Activated CD8-positive, alpha-beta memory T cell treated with anti-CD3 and anti-CD28 coated beads for 48 hours (primary cell): ENCODE measurements around the gene IGFBP2.
"Not testable (repeated sequence)": the region's sequence is repeated elsewhere in the genome, so short reads cannot be mapped to it uniquely, and the experiment has no call there.

Experiments
- DNase-seq, 3 experiments: peaks; one replicate each; pipeline ENCODE4 v3.0.0-alpha.2; 2020; ENCODE audit warnings: low read depth in 2 of 3, low spot score in 2 of 3

Gene IGFBP2

GRCh38 chr2:216632952-216633615 lies at the start of gene IGFBP2:
Gene IGFBP2, plus strand, starts transcription at chr2:216633420. Its CDS starts 104 bp downstream, at chr2:216633524.
- DNase-seq = peak; percentile 6 to 18 (median 17)

DNA sequence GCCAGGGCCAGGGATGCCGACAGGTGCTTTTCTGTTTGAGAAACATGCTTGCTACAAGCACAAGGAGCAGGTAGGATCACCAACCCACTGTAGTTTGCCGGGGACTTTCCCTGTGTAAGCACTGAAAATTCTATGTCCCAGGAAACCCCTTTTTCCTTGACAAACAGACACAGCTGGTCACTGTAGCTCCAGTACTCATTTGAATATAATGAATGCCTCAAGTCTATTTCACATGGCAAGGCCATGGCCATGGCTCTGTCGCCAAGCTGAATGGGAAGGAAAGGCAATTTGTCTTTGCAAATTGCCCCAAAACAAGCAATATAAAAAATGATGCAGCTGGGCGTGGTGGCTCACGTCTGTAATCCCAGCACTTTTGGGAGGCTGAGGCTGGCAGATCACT lies 49.6 kb upstream of the IGFBP2 start:
- DNase-seq = no peak

DNA sequence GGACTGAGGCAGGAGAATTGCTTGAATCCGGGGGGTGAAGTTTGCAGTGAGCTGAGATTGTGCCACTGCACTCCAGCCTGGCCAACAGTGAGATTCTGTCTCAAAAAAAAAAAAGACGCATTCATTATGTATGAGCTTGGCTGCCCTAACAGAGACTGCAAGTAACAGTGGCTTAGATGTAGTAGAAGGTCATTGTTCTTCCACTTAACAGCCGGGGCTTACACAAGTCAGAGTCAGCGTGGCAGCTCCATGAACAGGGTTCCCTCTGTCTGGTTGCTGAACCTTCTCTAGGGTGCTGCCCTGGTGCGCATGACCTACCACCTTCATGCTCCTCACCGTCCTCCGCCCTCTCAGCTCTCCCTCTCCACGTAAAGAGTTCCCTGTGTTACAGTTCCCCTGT lies 49.1 kb upstream of the IGFBP2 start:
- no peak for DNase-seq

DNA sequence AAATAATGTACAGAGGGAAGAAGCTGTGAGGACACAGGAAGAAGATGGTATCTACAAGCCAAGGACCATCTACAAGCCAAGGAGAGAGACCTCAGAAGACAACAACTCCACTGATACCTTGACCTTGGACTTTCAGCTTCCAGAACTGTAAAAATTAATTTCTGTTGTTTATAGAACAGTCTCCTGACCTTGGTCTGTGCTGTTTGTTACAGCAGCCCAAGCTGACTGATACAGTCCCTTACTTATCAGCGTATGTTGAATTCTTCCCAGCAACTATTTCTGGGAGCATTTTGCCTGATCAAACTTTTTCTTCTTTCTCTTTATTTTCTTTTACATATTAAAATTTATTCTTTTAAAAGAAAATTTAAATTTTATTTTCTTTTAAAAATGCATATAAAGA lies 47.8 kb upstream of the IGFBP2 start:
- DNase-seq = no peak

DNA sequence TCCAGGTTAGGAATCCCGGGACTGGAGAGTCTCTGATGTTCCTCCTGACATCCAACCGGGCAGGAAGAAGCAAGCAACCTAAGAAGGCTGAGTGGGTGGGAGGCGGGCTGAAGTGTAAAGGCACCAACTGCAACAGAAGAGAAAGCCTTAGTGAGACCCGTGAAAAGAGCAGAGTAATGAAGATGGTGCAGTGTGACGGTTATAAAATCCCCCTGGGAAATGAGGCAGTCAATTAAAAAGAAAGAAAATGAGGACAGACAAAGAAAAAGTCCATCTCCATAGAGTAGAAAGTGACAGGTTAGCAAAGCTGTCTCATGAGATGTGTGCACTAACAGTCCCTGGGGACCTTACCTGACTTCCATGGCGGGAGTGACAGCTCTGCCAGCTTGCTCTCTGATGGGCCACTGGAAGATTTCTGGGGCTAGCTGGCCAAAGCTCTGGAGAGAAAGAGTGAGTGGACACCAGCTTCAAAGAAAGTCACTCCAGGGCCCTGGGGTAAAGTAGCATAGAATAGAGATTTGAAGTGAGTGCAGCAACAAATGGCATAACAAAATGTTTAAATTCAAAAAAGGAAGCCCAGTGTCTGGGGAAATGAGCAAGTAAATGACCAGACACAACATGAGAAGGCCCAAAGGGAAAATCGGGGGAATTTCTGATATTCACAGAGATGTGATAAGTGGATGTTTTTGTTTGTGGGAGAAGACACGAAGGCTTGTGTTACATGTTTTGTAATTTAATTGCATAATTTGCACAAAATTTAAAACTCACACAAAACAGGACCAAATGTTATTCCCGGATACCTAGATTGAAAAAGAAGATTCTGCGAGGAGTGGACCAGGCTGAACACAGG lies 44.1 kb upstream of the IGFBP2 start:
- no peak for DNase-seq

DNA sequence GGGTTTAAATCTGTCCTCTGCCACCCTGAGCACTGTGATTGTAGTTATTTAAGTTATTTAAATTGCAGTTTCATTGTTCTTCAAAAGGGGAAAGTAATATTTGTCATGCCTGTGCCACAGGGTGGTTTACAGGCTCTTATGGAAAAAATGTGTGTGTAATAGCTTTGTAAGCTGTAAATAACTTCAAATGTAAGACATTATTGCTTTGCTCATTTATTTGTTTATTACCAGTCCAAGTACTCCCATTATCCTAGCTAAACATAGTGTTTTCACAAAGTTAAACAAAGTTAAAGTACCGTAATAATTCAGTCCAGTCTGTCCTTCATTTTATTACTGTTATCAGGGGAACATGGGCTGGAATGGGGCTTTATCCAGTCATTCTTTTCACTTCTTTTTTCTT lies 43.4 kb upstream of the IGFBP2 start:
- DNase-seq = no peak

- DNase-seq = no peak
These were observed 42.4 kb upstream of the IGFBP2 start for GRCh38 chr2:216590780-216591179.

- no peak for DNase-seq
These were observed 41.7 kb upstream of the IGFBP2 start for GRCh38 chr2:216591480-216591879.

DNA sequence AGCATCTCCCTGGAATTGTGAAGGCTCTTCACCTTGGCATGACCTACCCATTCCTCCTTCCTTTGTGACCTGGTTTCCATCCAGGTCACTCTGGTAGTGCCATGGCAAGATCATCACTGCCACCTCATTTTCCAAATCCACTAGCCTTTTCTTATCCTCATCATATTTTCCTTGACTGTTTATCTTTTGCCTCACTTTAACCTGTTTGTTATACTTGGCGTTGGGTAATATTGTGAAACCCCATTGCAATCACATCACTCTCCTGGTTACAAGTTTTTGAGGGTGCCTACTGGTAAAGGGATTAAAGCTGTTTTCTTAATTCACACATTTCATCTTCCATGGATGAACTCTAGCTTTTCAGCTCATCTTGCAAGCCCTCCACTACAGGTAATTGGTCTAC lies 39.1 kb upstream of the IGFBP2 start:
- no peak for DNase-seq

GRCh38 chr2:216596236-216596979 lies 36.8 kb upstream of the IGFBP2 start:
- DNase-seq = no peak

- DNase-seq = no peak
These were observed 36.2 kb upstream of the IGFBP2 start for GRCh38 chr2:216596980-216597509.

DNA sequence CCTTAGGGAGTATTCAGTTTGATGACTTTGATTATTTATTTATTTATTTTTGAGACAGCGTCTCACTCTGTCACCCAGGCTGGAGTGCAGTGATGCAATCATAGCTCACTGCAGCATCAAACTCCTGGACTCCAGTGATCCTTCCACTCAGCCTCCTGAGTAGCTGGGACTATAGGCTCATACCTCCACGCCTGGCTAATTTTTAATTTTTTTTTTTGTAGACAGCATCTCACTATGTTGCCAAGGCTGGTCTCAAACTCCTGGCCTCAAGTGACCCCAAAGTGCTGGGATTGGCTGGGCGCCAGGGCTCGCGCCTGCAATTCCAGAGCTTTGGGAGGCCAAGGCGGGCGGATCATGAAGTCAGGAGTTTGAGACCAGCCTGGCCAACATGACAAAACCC lies 35.4 kb upstream of the IGFBP2 start:
- not testable (repeated sequence) for DNase-seq

GRCh38 chr2:216601632-216602409 lies 31.4 kb upstream of the IGFBP2 start:
- no peak for DNase-seq

DNA sequence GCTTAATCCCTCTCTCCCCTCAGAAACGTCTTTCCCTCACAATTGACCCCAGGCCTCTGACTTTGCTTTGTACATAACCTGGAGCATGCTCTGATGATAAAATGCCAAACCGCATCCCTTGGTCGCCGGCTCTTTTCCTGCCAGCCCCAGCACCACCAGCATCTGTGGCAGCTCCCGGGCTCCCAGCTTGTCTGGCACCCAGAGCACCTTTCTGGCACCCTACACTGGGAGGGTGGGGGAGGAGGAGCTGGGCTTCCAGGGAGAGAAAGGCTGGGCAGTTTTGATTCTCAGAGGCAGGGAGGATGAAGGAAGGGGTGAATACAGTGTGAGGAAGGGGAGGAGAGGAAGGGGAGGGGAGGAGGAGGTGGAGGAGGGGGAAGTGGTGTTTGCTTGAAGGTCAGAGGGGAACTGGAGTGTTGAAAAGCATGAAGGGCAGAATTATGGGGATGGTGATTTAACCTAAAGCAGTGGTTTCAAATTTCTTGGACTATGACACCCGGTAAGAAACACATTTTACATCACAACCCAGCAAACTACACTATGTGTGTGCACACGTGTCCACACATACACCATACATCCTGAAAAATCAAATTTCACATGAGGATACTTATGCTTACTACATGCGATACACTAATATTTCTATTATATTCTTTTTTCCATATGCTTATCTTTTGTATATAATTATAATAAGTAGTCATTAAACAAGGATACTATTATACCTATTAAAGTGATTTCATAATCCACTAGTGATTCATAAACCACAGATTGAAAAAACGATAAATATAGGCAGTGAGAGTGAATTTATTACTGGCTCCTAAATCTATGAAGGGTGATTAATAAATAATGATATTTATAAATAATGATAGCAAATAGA lies 30.0 kb upstream of the IGFBP2 start:
- DNase-seq = no peak

DNA sequence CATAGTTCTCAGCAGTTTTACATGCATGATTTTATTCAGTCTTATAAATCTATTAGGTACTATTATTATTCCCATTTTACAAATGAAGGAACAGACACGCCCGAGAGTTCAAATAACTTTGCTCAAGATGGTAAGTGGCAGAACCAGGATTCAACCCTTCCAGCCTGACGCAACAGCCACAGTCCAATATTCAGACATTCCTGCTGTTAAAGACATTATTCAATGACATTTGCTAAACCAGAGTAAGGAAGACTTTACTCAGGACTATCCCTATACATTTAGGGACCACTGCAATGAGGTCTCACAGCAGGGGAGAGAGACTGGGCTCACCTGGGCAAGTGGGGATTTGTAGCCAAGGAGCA lies 29.4 kb upstream of the IGFBP2 start:
- DNase-seq = no peak

DNA sequence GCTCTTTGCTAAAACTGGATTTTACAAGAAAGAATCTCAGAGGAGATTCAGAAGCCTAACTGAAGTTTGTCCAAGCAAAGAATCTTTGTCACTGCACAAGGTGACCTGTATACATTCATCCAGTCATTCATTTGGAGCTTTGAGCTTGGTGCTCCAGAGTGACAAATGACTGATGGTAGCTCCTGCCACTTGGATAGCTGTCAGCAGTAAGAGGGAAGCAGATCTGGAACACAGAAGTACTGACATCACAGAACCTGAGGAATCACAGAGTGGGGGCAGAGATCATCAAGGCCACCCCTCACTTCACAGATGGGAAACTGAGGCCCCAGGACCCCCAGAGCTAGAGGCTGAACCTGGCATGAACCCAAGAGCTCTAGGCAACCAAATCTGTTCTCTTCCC lies 28.8 kb upstream of the IGFBP2 start:
- no peak for DNase-seq

GRCh38 chr2:216606551-216607276 lies 26.5 kb upstream of the IGFBP2 start:
- DNase-seq = peak; percentile 39 to 52 (median 40)

DNA sequence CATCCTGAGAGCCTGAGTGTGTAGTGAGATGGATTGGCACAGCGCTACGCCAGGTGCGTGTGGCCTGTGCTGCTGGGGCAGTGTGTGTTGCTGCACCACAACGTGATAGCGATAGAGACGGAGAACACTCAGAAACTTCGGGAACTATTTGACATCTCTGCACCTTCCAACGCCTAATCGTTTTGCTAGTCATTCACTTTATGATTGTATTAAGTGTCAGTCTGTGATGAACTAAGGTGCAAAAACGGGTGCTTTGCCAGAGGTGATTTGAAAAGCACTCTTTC lies 26.0 kb upstream of the IGFBP2 start:
- DNase-seq = no peak

DNA sequence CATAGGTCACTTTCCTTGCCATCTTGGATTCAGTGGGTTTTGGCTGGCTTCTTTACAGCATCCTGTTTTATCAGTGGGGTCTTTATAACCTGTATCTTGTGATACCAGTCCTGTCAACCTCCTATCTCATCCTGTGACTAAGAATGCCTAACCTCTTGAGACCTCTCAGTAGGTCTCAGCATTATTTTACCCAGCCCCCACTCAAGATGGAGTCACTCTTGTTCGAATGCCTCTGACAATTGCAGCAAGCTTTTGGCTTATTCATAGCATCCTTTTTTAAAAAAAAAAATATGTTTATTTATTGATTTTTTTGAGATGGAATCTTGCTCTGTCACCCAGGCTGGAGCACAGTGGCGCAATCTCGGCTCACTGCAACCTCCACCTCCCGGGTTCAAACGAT lies 24.7 kb upstream of the IGFBP2 start:
- DNase-seq = no peak
